Spleen (tissue), 7 donors: Measurements from ENCODE around the gene APOL4.

Experiments
- POLR2A ChIP-seq, 3 donors: fragments of 450-650 bp; IDR thresholded peaks; one replicate each; pipeline ENCODE4 v1.5.1; 2017; ENCODE audit warnings: antibody characterized with exemption in 3 of 3, mild to moderate bottlenecking in 1 of 3
- TF ChIP-seq, protein P1 (sequence below), 11 experiments: fragments of 200-600 bp in 7 of 11; fragments of 450-650 bp in 4 of 11; sonication (generic) in 4 of 11; IDR thresholded peaks in 8 of 11; conservative IDR thresholded peaks in 3 of 11; 1 replicate in 7 of 11; 2 replicates in 4 of 11; pipeline versions ENCODE4 v1.4.0 to v1.8.0; 2016 to 2021; ENCODE audit warnings: antibody characterized with exemption in 11 of 11, inconsistent platforms in 4 of 11, mild to moderate bottlenecking in 1 of 11
- donor health status: DM: no; HTN: no; CAD: no; lungs with moderate emphysema.
- donor health status: DM: no; HTN: no; CAD: no.
- donor health status: DM: no; HTN: no; CAD: no.

DNA sequence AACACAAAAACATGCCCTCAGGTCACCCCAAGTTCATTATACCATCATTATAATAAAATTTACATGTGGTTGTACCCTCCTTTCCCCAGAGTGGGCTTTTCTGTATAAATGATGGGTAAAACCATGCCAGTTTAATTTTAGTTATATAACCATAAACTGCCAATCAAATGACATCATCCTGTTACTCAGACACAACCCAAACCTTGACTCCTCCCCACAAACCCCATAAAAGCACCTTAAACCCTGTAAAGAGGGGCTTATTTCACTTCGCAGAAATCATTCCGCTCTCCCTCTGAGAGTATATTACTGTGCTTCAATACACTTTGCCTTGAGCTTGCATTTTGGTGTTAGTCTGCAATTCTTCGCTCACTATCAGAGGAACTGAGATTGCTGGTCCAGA lies 35.5 kb downstream of the APOL4 start:
- TF ChIP-seq POLR2A (IDR thresholded peaks at IDR 0.05), result no peak
- TF ChIP-seq, protein P1, sequence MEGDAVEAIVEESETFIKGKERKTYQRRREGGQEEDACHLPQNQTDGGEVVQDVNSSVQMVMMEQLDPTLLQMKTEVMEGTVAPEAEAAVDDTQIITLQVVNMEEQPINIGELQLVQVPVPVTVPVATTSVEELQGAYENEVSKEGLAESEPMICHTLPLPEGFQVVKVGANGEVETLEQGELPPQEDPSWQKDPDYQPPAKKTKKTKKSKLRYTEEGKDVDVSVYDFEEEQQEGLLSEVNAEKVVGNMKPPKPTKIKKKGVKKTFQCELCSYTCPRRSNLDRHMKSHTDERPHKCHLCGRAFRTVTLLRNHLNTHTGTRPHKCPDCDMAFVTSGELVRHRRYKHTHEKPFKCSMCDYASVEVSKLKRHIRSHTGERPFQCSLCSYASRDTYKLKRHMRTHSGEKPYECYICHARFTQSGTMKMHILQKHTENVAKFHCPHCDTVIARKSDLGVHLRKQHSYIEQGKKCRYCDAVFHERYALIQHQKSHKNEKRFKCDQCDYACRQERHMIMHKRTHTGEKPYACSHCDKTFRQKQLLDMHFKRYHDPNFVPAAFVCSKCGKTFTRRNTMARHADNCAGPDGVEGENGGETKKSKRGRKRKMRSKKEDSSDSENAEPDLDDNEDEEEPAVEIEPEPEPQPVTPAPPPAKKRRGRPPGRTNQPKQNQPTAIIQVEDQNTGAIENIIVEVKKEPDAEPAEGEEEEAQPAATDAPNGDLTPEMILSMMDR (IDR thresholded peaks at IDR 0.05 in 8 of 11, conservative IDR thresholded peaks at IDR 0.05 in 3 of 11), result no peak
